Stimulated activated naive B cell treated with anti-CD40 and anti-IgM and Interleukin-4, amounts not matched to agents 10 μg/mL and 1 μg/mL and 100 μg/mL, for 72 hours (primary cell): ENCODE measurements around the gene FAM83F.

Experiments
- ATAC-seq, 2 donors: fragments of 150-1000 bp; cut with Tn5 transposase; replicated peaks; 2 replicates each; pipeline ENCODE4 v1.10.0; 2021; ENCODE audit warnings: moderate library complexity in 1 of 2
- DNase-seq: peaks from one replicate; pipeline ENCODE4 v3.0.0; 2021
- H3K27ac Mint-ChIP-seq: one replicate; pipeline ENCODE4 v1.8.0; 2022; ENCODE audit warnings: mild to moderate bottlenecking, mixed read lengths
- H3K27me3 Mint-ChIP-seq, 2 donors: one replicate each; pipeline ENCODE4 v1.8.0; 2022; ENCODE audit warnings: mixed read lengths in 2 of 2
- H3K36me3 Mint-ChIP-seq, 2 donors: one replicate each; pipeline ENCODE4 v1.8.0; 2022; ENCODE audit warnings: mixed read lengths in 2 of 2, mild to moderate bottlenecking in 1 of 2
- H3K4me1 Mint-ChIP-seq, 2 donors: one replicate each; pipeline ENCODE4 v1.8.0; 2022; ENCODE audit warnings: mixed read lengths in 2 of 2, mild to moderate bottlenecking in 1 of 2
- H3K4me3 Mint-ChIP-seq, 2 donors: one replicate each; pipeline ENCODE4 v1.8.0; 2022; ENCODE audit warnings: mild to moderate bottlenecking in 2 of 2, mixed read lengths in 2 of 2, moderate library complexity in 1 of 2
- H3K9me3 Mint-ChIP-seq, 2 donors: one replicate each; pipeline ENCODE4 v1.8.0; 2022; ENCODE audit warnings: mixed read lengths in 2 of 2, mild to moderate bottlenecking in 1 of 2

FAM83F gene

GRCh38 chr22:40036591-40037225 is 42.0 kb downstream of the FAM83F start:
- Mint-ChIP-seq H3K9me3 (no peaks in the 10 kb centered on the region), H3K4me1 (no peaks in the 10 kb centered on the region), H3K27me3 (peaks cover 16 to 31% of the 10 kb centered on the region in 2 donors), H3K4me3 (no peak overlapping the region), H3K27ac (no peak overlapping the region), H3K36me3 (no peaks in the 10 kb centered on the region)
- peak; percentile 94 to 96 for ATAC-seq
- peak; percentile 44 for DNase-seq

GRCh38 chr22:40037320-40037719 is 42.6 kb downstream of the FAM83F start:
- DNase-seq (no peak), ATAC-seq (no peak)
- H3K27ac Mint-ChIP-seq, result no peak overlapping the region
- no peak overlapping the region for H3K4me3 Mint-ChIP-seq
- no peaks in the 10 kb centered on the region for H3K4me1 Mint-ChIP-seq
- H3K36me3 Mint-ChIP-seq, result no peaks in the 10 kb centered on the region
- H3K9me3 Mint-ChIP-seq, result no peaks in the 10 kb centered on the region
- peaks cover 16 to 31% of the 10 kb centered on the region in 2 donors for H3K27me3 Mint-ChIP-seq

GRCh38 chr22:40039482-40040115 is 44.8 kb downstream of the FAM83F start:
- Mint-ChIP-seq H3K27ac (no peak overlapping the region), H3K4me3 (no peak overlapping the region), H3K27me3 (peaks cover 11 to 31% of the 10 kb centered on the region in 2 donors), H3K9me3 (no peaks in the 10 kb centered on the region), H3K36me3 (peaks cover under 1 to 3% of the 10 kb centered on the region in 2 donors), H3K4me1 (peaks cover 5 to 10% of the 10 kb centered on the region in 2 donors)
- ATAC-seq, result no peak
- DNase-seq, result no peak

- Mint-ChIP-seq H3K27ac (no peak overlapping the region), H3K4me1 (peaks cover 5 to 15% of the 10 kb centered on the region in 2 donors), H3K9me3 (no peaks in the 10 kb centered on the region), H3K36me3 (peaks cover 1 to 5% of the 10 kb centered on the region in 2 donors), H3K27me3 (peaks cover 11 to 23% of the 10 kb centered on the region in 2 donors), H3K4me3 (no peak overlapping the region)
- no peak for ATAC-seq
- DNase-seq, result no peak
Measured at GRCh38 chr22:40040927-40041326, 46.2 kb downstream of the FAM83F start.

GRCh38 chr22:40041366-40042137 is 46.8 kb downstream of the FAM83F start:
- Mint-ChIP-seq H3K27me3 (peaks cover 11 to 21% of the 10 kb centered on the region in 2 donors), H3K9me3 (no peaks in the 10 kb centered on the region), H3K36me3 (peaks cover 1 to 5% of the 10 kb centered on the region in 2 donors), H3K4me3 (no peak overlapping the region), H3K4me1 (peaks cover 8 to 20% of the 10 kb centered on the region in 2 donors), H3K27ac (no peak overlapping the region)
- ATAC-seq (no peak), DNase-seq (no peak)

- H3K36me3 Mint-ChIP-seq, result peaks cover 1 to 5% of the 10 kb centered on the region in 2 donors
- peaks cover 11 to 21% of the 10 kb centered on the region in 2 donors for H3K27me3 Mint-ChIP-seq
- H3K4me3 Mint-ChIP-seq, result no peak overlapping the region
- no peak for ATAC-seq
- no peak overlapping the region for H3K27ac Mint-ChIP-seq
- no peaks in the 10 kb centered on the region for H3K9me3 Mint-ChIP-seq
- no peak for DNase-seq
- peaks cover 10 to 27% of the 10 kb centered on the region in 2 donors for H3K4me1 Mint-ChIP-seq
Measured at GRCh38 chr22:40042312-40042711, 47.6 kb downstream of the FAM83F start.

GRCh38 chr22:40043081-40043480 is 48.3 kb downstream of the FAM83F start:
- H3K27ac Mint-ChIP-seq, result peak overlapping the region; percentile 99
- no peak for ATAC-seq
- no peaks in the 10 kb centered on the region for H3K9me3 Mint-ChIP-seq
- peaks cover 15 to 33% of the 10 kb centered on the region in 2 donors for H3K4me1 Mint-ChIP-seq
- no peak for DNase-seq
- peaks cover 8 to 13% of the 10 kb centered on the region in 2 donors for H3K27me3 Mint-ChIP-seq
- H3K36me3 Mint-ChIP-seq, result peaks cover 1 to 8% of the 10 kb centered on the region in 2 donors
- H3K4me3 Mint-ChIP-seq, result peak overlapping the region; percentile 92

- Mint-ChIP-seq H3K9me3 (no peaks in the 10 kb centered on the region), H3K27ac (peak overlapping the region; percentile 99), H3K36me3 (peaks cover 1 to 8% of the 10 kb centered on the region in 2 donors), H3K4me1 (peaks cover 19 to 39% of the 10 kb centered on the region in 2 donors), H3K4me3 (peak overlapping the region; percentile 92), H3K27me3 (peaks cover 7 to 9% of the 10 kb centered on the region in 2 donors)
- ATAC-seq (no peak), DNase-seq (no peak)
Measured at GRCh38 chr22:40043793-40044101, 49.0 kb downstream of the FAM83F start.

- peak; percentile 85 to 86 for ATAC-seq
- H3K27ac Mint-ChIP-seq, result peak overlapping the region; percentile 99
- peak; percentile 99 for DNase-seq
- peaks cover 21 to 45% of the 10 kb centered on the region in 2 donors for H3K4me1 Mint-ChIP-seq
- H3K4me3 Mint-ChIP-seq, result peak overlapping the region; percentile 92
- H3K27me3 Mint-ChIP-seq, result peaks cover 7 to 8% of the 10 kb centered on the region in 2 donors
- H3K9me3 Mint-ChIP-seq, result no peaks in the 10 kb centered on the region
- peaks cover 1 to 8% of the 10 kb centered on the region in 2 donors for H3K36me3 Mint-ChIP-seq
Measured at GRCh38 chr22:40044102-40044869, 49.5 kb downstream of the FAM83F start.

- DNase-seq (peak; percentile 80), ATAC-seq (peak; percentile 28 to 42)
- Mint-ChIP-seq H3K9me3 (no peaks in the 10 kb centered on the region), H3K4me1 (peaks cover 25 to 53% of the 10 kb centered on the region in 2 donors), H3K36me3 (peaks cover 1 to 8% of the 10 kb centered on the region in 2 donors), H3K4me3 (peak overlapping the region; percentile 92), H3K27ac (peak overlapping the region; percentile 99), H3K27me3 (no peaks in the 10 kb centered on the region)
Measured at GRCh38 chr22:40044870-40045834, 50.4 kb downstream of the FAM83F start.

GRCh38 chr22:40046126-40046525 is 51.4 kb downstream of the FAM83F start:
- no peaks in the 10 kb centered on the region for H3K9me3 Mint-ChIP-seq
- H3K36me3 Mint-ChIP-seq, result peaks cover 1 to 8% of the 10 kb centered on the region in 2 donors
- peak overlapping the region; percentile 86 for H3K27ac Mint-ChIP-seq
- ATAC-seq (no peak), DNase-seq (no peak)
- no peaks in the 10 kb centered on the region for H3K27me3 Mint-ChIP-seq
- peak overlapping the region; percentile 62 to 79 for H3K4me3 Mint-ChIP-seq
- H3K4me1 Mint-ChIP-seq, result peaks cover 32 to 63% of the 10 kb centered on the region in 2 donors

- no peaks in the 10 kb centered on the region for H3K9me3 Mint-ChIP-seq
- peaks cover 2 to 4% of the 10 kb centered on the region in 2 donors for H3K36me3 Mint-ChIP-seq
- DNase-seq (peak; percentile 62), ATAC-seq (peak; percentile 89 to 91)
- peak overlapping the region; percentile 33 to 64 for H3K4me3 Mint-ChIP-seq
- peaks cover 47 to 90% of the 10 kb centered on the region in 2 donors for H3K4me1 Mint-ChIP-seq
- peak overlapping the region; percentile 88 for H3K27ac Mint-ChIP-seq
- H3K27me3 Mint-ChIP-seq, result no peaks in the 10 kb centered on the region
Measured at GRCh38 chr22:40050258-40050657, 55.5 kb downstream of the FAM83F start.

- Mint-ChIP-seq H3K27ac (peak overlapping the region; percentile 88), H3K36me3 (peaks cover 4% of the 10 kb centered on the region in 2 donors), H3K27me3 (no peaks in the 10 kb centered on the region), H3K4me3 (peak overlapping the region; percentile 52 to 64), H3K9me3 (peaks cover 0 to 2% of the 10 kb centered on the region in 2 donors), H3K4me1 (peaks cover 52 to 91% of the 10 kb centered on the region in 2 donors)
- no peak for ATAC-seq
- DNase-seq, result no peak
Measured at GRCh38 chr22:40051322-40051721, 56.6 kb downstream of the FAM83F start.
